Stimulated activated CD4-positive, alpha-beta T cell treated with anti-CD3 and anti-CD28 coated beads, Interleukin-15, amount 100 ng/mL, for 24 hours (primary cell): ENCODE data around the gene NUP214.
A peak's percentile ranks its signal among the peaks of the same experiment; 100 is the strongest.
"Not testable (repeated sequence)": the region's sequence is repeated elsewhere in the genome, so short reads cannot be mapped to it uniquely, and the experiment has no call there.

Experiments used
- DNase-seq: peaks from one replicate; pipeline ENCODE4 v3.0.0-alpha.2; 2020

Gene NUP214

GRCh38 chr9:131262327-131263032 lies 137.1 kb downstream of the NUP214 start:
- no peak for DNase-seq

GRCh38 chr9:131263033-131263343 lies 137.6 kb downstream of the NUP214 start:
- DNase-seq: not testable (repeated sequence)

DNA sequence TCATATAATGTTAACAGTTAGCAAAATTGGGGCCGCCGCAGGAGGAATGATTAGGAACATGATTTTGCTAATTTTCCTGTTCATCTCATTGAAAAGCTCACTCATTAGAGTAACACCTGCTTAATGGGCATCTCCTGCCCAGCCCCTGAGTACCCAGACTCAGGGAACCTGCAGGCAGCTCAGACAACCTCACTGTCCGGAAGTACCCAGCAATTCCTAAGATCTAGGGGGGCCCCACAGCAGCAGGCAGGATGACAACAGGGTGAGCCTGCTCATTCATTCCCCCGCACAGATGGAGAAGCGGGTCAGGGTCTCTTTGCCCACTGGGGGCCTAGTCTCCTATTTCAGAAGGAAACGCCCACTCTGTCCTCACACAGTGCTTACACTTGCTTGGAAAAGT lies 138.3 kb downstream of the NUP214 start:
- DNase-seq: no peak

GRCh38 chr9:131264231-131264630 lies 138.8 kb downstream of the NUP214 start:
- DNase-seq: peak; percentile 49

GRCh38 chr9:131266266-131267229 lies 141.2 kb downstream of the NUP214 start:
- DNase-seq: peak; percentile 77

DNA sequence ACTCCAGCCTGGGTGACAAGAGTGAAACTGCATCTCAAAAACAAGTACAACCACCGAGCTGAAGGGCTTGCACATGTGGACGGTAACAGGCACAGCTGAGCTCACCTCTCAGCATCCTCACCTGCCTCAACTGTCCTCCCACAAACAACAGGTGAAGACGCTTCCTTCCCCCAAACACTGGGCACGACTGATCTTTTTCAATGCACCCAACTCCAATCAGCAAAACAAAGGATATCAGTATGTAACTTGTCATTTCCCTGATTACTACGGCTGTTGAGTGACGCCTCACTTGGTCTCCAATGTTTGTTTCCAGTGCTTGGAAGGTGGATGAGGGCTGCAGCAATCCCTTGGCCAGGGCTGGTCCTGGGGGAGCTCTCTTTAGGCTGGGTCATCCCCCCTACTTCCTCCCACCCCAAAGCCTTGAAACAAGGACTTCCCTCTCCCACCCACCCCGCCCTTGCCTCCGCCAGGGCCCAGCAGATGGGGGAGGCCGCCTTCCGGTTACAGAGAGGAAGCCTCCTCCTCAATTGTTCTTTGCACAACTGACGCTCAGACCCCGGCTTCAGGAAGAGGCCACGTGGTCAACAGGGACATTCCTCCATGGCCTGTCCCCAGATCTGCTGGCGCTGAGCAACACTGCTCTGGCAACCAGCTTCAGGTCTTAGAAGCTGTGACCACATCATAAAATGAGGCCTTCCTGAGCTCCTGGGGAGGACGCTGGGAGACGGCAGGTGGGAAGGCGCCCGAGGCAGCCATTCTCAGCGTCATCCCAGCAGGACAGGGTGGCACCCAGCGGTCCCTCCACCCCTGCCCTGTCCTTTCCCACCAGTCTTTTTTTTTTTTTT lies 145.0 kb downstream of the NUP214 start:
- peak; percentile 72 for DNase-seq

DNA sequence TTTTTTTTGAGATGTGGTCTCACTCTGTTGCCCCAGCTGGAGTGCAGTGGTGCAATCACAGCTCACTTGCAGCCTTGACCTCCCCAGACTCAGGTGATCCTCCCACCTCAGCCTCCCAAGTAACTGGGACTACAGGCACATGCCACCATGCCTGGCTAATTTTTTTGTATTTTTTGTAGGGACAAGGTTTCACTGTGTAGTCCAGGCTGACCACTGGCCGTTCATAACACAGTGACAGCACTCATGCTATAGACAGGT lies 145.6 kb downstream of the NUP214 start:
- DNase-seq: not testable (repeated sequence)

DNA sequence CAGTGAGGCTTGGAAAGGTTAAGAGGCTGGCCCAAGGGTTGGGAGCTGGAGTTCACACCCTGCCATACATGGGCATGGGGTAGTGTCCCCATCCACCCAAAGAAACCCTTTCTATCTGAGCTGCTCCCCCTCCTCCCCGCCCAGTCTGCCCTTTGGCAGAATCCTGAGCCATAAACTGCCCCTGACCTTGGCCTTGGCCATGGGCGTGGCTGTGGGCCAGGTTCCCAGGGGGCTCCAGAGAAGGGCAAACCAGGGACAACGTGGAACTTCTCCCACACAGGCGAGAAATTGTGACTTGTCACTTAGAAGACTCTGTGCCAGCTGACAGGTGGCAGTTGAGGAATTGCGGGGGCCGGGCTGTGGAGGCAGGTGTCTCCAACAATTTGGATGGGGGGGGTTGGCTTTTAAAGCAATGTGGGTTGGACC lies 146.1 kb downstream of the NUP214 start:
- peak; percentile 48 for DNase-seq

DNA sequence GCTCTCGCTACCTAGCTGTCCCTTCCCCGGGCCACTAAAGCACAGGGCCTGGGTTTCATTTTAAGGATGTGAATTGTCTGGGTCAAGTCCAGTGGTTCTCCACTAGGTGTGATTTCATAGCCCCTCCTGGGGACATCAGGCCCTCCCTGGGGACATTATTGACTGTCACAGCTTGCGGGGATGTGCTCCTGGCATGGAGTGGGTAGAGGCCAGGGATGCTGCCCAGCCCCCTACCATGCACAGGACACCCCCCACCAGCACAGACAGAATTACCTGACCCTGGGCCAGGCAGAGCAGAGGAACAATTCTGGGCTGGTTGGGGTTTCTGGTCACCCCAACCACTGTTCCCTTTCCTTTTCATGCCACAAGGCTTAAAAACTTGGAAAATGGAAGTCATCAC lies 146.8 kb downstream of the NUP214 start:
- DNase-seq: no peak

DNA sequence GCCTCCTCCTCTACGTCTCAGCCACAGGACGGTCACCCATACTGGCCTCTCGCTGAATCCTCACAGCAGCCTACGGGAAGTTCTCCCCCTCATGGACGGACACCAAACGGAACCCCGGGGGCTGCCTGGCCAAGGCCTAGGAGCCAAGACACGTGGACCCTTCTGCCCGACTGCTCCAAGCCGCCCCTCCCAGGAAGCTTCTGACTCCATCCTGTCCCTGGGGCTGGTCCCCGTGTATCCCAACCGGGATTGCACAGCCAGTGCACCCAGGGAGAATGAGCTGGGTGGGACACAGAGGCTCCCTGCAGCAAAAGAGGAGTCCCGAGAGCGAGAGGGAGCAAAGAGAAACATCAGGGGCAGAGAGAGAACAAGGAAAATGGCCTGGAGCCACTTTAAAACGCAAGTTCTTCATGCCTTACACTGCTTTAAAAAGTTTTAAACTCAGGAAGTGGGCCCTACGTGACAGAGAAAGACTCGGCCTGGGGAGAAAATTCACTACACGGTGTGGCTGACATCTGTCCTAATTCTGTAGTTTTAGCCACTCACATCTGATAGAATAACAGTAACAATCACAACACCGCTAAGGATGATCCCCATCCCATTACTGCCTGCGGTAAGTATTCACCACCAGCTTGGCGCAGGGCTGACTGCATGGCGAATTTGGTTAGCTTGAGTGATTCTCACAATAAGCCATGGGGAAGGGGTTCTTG lies 147.9 kb downstream of the NUP214 start:
- DNase-seq: peak; percentile 53

DNA sequence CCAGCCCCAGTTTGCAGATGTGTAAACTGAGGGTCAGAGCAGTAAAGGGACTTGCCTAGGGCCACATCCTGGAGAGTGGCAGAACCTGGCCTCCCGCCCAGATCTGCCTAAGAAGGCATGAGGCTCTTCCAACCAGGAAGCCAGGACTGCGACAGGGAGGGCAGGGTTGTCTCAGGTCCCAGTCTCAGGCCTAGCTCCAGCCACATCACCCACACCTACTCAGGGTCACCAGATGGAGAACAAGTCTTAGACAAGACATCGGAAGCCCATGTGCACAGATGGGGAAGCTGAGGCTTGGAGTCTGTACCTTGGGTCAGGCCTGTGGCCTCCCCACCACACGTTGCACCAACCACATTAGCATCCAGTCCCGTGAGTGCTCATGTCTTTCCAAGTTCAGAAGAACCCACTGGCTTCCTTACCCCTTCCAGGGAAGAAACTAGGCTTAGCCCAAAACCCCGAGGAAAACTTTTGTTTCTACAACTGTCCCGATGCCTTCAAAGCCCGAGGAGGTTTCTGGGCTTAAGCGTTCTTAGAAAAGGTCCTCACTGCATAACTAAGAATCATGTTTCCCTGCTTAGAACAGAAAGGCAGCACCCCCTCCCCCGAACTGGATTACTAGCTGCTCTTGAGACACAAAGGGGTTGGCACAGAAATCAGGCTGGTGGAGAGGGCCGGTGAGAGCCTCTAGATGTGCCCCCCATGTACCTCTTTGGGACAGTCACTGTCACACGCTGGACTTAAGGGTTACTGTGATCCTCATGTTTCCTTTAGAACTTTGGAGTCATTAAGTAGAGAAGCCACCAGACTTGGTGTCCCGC lies 148.7 kb downstream of the NUP214 start:
- peak; percentile 56 for DNase-seq

- DNase-seq: peak; percentile 58
These were observed 149.4 kb downstream of the NUP214 start for GRCh38 chr9:131274674-131275331.

DNA sequence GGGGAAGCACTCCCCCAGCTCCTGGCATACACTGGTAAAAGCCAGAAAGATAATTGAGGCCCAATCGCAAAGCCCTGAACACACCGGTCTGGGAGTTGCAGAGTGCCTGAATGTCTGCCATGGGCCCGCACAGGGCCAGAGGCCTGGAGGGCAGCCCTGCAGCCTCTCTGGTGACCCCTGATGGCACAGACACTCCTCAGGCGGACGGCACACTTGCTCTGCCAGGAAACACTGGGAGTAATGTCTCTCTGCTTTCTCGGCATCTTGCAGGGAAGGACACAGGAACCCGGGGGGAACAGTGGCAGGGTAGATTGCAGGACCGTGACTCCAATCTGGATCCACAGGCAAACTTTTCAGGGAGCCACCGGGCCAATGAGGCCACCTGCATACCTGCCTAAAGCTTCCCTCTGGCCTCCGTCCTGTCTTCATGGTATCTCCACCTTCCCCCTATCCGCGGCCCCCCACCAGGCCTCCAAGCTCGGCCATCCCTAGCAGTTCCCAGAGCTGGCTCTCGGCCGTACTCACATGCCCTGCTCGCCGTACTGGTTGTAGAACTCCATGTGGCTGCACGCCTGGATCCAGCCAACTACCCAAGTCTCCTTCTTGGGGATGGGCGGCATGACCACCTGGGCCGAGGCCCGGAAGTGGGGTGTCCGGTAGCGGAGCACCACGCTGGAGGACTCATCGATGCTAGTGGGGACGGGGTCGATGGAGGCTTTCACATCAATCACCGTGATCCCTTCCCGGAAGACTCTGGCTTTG lies 150.1 kb downstream of the NUP214 start:
- DNase-seq: peak; percentile 64

GRCh38 chr9:131276094-131276888 lies 150.9 kb downstream of the NUP214 start, which contains the start of gene FAM78A:
TSS of gene FAM78A (minus strand) at chr9:131276510. CDS start at chr9:131276179, 331 bp downstream.
- DNase-seq: peak; percentile 70

- peak; percentile 66 for DNase-seq
These were observed 151.5 kb downstream of the NUP214 start for GRCh38 chr9:131276891-131277286.

DNA sequence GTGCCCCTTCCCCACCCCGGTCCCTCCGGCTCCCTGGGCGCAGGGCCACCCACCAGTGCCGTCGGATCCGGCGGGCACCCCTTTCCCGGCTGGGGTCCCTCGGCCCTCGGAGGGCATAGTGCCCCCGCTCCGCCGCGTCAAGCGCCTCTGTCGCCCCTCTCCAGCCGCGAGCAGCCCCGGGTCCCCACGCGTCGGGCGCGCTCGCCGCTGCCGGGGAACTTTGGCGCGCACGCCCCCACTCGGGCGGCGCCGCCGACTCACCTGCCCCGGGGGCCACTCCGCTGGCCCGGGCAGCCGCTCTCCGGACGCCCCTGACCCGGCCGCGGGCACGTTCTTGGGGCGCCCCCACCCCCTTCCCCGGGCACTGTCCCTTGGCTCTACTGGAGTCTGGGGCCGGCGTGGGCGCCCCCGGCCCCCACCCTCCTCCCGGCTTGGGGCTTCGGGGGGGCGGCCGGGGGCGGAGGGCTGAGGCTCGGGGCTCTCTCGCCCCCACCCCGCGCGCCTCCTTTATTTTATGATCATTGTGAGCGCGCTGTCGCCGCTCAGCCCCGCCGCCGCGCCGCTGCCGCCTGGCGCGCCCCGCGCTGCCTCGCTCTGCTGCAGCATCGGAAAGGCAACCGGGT lies 152.0 kb downstream of the NUP214 start:
- DNase-seq: peak; percentile 51

DNA sequence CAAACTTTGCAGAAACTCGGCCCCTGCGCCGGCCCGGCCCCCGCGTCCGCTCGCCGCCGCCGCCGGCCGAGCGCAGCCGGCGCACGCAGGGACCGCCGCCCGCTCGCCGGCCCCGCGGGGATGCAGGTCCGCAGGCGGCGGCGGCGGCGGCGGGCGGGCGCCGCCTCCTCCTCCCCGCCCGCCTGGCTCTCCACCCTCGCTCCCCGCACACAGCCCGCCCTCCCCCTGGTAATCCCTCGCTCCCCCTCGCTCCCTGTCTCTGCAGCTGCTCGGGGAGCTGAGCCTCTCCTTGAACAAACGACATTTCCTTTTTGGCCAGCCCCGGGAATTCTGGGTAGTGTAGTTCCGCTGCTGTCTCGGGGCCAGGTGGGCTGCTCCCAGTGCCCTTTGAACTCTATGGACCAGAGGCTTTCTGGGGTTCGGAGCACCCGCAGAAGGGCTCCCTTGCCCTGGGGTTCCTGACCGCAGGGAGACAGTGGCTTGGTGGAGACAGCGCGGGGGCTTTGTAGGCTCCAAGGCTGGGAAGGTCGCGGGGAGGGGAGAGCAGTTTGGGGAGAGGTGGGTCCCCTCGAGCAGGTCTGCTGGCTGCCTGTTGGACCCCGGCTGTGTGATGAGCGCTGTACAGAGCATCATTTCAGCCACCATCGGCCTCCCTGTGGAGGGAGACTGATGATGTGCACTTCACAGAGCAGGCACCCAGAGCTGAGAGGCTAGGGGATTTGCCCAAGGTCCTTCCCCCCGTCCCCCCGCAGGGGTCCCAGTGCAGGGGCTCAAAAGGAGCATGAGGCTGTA lies 152.7 kb downstream of the NUP214 start:
- peak; percentile 85 for DNase-seq

DNA sequence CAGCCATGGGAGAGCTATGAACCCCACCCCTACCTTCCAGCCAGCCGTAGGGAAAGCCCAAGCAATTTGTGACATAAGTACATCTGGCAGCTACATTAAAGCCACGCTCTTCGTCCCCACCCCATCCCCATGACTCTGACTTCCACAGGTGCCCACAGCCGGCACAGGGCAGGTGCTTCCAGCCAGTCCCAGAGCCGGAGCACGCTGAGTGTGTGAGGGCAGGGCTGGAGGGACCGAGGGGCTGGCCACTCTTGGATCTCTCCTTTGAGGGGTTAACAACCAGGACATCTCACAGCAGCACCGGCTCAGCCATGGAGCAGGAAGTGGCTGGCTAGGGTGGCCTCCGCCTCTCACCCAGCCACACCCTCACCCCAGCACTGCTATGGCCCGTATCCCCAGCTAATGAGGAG lies 153.3 kb downstream of the NUP214 start:
- DNase-seq: peak; percentile 27
